CD4-positive, alpha-beta T cell treated with Interferon alpha-2 for 1 hour (primary cell): ENCODE measurements around the gene DCN.

ENCODE experiments used
- DNase-seq, 2 donors: peaks; one replicate each; pipeline ENCODE4 v3.0.0-alpha.2; 2020 to 2022

The DCN gene

GRCh38 chr12:91129662-91130362 lies 52.8 kb downstream of the DCN start:
- DNase-seq: no peak

- no peak for DNase-seq
These were observed 54.9 kb downstream of the DCN start for GRCh38 chr12:91127751-91128150.

GRCh38 chr12:91127306-91127705 lies 55.3 kb downstream of the DCN start:
- no peak for DNase-seq

GRCh38 chr12:91126516-91126915 lies 56.1 kb downstream of the DCN start:
- no peak for DNase-seq

GRCh38 chr12:91123236-91123916 lies 59.2 kb downstream of the DCN start:
- no peak for DNase-seq

- no peak for DNase-seq
These were observed 61.8 kb downstream of the DCN start for GRCh38 chr12:91120781-91121180.

GRCh38 chr12:91119089-91119488 lies 63.5 kb downstream of the DCN start:
- DNase-seq: no peak

- no peak for DNase-seq
These were observed 69.0 kb downstream of the DCN start for GRCh38 chr12:91113621-91114020.

GRCh38 chr12:91111366-91112325 lies 71.0 kb downstream of the DCN start, which contains the start of gene LUM:
Gene LUM, minus strand, starts transcription at chr12:91111494. Its CDS starts 2,515 bp downstream, at chr12:91108979.
- no peak for DNase-seq

GRCh38 chr12:91110311-91110924 lies 72.2 kb downstream of the DCN start:
- no peak for DNase-seq

- no peak for DNase-seq
These were observed 72.9 kb downstream of the DCN start for GRCh38 chr12:91109581-91110310.

GRCh38 chr12:91109148-91109564 lies 73.5 kb downstream of the DCN start:
- peak; percentile 6 to 20 for DNase-seq

GRCh38 chr12:91108196-91108755 lies 74.3 kb downstream of the DCN start:
- no peak for DNase-seq

- DNase-seq: no peak
These were observed 76.3 kb downstream of the DCN start for GRCh38 chr12:91106283-91106682.

- no peak for DNase-seq
These were observed 76.8 kb downstream of the DCN start for GRCh38 chr12:91105807-91106206.

GRCh38 chr12:91104812-91105466 lies 77.7 kb downstream of the DCN start:
- no peak for DNase-seq

- no peak for DNase-seq
These were observed 79.0 kb downstream of the DCN start for GRCh38 chr12:91103624-91104023.

- DNase-seq: no peak
These were observed 79.5 kb downstream of the DCN start for GRCh38 chr12:91103101-91103500.

GRCh38 chr12:91100906-91101305 lies 81.7 kb downstream of the DCN start:
- no peak for DNase-seq

- no peak for DNase-seq
These were observed 82.8 kb downstream of the DCN start for GRCh38 chr12:91099836-91100235.

GRCh38 chr12:91099341-91099740 lies 83.3 kb downstream of the DCN start:
- DNase-seq: no peak
